OCI-LY1 (cell line): ENCODE data around the gene CEACAM19.

Source experiments
- CTCF ChIP-seq: fragments of 200-600 bp; sonication (generic), shearing (Covaris generic); IDR thresholded peaks from 2 replicates; pipeline ENCODE4 v1.5.1; 2017; ENCODE audit warnings: mild to moderate bottlenecking, antibody characterized with exemption, low read length, moderate library complexity, mixed read lengths
- EZH2 ChIP-seq: fragments of 200-600 bp; sonication (generic), shearing (Covaris generic); IDR thresholded peaks from 2 replicates; pipeline ENCODE4 v1.8.0; 2017; ENCODE audit warnings: borderline replicate concordance, mixed run types, mild to moderate bottlenecking, antibody characterized with exemption, low read length, moderate library complexity, mixed read lengths

GRCh38 chr19:44661205-44661604, 10.1 kb upstream of the CEACAM19 start:
- TF ChIP-seq CTCF (no peak), EZH2 (no peak)
